HG02840 (cell line): ENCODE measurements around the gene CDK15.

Experiments
- ATAC-seq: cut with Tn5 transposase; IDR thresholded peaks from one replicate; pipeline ENCODE4 v1.9.1; 2021; ENCODE audit warnings: mild to moderate bottlenecking, moderate library complexity, moderate number of reproducible peaks; ENCODE audit not compliant: unreplicated experiment, low FRiP score

The CDK15 gene

DNA sequence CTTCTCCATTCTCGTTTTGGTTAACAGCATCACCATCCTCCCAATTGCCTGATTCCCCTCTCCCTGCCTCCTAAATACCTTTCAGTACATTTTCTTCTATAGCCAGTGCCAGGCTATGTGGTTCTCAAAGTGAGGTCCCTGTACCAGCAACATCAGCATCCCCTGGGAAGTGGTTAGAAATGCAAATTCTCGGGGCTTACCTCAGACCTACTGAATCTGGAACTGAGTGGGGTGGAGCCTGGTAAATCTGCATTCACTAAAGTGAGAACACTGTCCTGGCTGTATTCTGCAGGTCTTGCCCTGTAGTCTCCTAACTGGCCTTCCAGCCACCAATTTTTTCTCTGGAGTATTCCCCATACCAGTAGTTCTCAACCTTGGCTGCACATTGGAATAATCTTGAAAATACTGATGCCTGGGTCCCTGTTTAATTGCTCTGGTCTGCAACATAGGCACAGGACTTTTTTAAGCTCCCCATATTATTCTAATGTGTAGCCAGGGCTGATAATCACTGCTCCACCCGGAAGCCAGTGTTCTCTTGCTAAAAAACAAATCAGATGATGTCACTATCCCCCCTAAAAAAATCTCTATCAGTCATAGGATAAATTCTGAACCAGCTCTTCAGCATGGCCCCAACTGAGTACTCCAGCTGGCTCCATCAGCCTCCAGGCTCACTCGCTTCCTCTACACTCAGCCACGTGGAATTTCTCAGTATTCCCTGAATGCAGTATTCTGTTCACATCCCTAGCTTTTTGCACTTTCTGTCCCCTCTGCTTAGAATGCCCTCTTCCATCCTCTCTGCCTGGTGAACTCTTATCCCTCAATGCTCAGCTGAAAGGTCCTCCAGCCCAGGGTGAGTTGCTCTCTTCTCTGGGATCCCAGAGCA is 98.4 kb downstream of the CDK15 start:
- peak; percentile 93 for ATAC-seq

GRCh38 chr2:201906777-201907562 is 100.6 kb downstream of the CDK15 start:
- no peak for ATAC-seq

DNA sequence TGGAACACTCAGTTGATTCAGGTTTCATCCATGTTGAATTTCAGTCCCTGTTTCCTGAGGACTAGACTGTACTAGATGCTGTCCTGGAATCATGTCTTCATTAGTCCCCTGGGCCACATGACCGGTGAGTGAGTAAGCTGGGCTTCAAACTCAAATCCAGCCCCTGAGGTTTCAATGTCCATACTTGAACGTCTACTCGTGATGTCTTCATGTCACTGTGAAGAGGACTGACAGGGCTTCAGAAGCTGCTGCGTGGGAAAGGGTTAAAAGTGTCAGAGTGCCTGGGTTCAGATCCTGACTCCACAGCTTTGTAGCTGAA is 101.2 kb downstream of the CDK15 start:
- ATAC-seq, result no peak

DNA sequence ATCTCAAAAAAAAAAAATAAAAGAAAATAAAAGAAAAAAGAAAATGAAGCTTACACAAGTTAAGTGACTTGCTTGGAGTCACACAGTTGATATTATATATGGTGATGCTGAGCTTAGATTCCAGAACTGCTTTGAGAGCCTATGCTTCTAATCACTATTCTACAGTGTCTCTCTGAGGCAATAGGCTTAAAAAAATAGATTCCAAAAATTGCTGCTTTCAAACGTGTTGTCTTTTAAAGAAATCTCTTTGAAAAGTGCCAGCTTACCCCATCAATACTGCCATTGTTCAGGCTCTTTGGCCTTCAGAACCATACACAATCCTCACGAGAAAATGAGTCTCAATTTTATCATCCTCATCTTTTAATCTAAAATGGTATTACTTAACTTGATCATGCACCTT is 102.6 kb downstream of the CDK15 start:
- ATAC-seq, result no peak

DNA sequence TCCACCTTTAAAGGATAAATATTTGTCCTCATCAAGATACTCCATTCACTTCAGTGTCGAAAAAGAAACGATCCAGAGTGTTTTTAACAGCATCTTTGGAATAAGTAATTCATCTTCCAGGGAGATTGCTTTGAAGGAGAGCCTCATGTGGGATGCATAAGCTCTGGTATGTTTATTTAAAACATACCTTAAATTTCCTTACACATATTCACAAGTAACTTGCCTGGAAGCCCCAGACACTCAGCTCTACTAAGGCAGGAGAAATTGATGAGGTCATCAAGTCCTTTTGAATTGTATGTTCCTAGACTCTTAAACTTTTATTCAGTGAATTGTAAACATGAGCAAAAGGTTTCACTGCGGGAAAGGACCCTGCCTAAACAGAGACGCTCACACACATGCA is 103.0 kb downstream of the CDK15 start:
- ATAC-seq, result no peak

DNA sequence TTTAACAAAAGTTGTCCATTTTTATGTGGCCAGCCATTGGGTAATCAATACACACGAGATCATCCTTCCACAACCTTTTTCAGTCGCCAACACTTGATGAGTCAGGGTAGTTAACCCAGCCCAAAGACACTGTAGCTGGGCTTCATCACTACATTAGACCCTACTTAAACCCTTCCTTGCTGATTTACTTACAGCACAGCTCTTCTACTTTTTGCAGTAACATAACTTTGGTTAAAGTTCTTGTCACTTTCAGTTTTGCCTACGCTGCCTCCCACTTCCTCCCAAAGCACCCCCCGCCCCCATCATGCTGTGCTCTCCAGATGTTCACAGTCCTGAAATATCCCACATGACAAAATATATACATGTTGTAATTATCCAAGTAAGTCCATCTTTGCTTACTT is 103.6 kb downstream of the CDK15 start:
- no peak for ATAC-seq

GRCh38 chr2:201911372-201911771 is 105.0 kb downstream of the CDK15 start:
- ATAC-seq, result no peak

GRCh38 chr2:201913201-201913600 is 106.9 kb downstream of the CDK15 start:
- no peak for ATAC-seq

DNA sequence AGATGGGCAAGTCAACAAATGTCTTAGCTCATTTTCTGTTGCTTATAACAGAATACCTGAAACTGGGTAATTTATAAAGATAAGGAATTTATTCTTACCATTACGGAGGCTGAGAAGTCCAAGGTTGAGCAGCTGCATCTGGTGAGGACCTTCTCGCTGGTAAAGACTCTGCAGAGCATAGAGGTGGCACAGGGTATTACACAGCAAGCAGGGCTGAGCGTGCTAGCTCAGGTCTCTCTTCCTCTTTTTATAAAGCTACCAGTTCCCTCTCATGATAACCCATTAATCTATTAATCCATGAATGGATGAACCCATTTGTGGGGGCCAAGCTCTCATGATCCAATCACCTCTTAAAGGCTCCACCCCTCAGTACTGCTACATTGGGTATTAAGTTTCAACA is 109.1 kb downstream of the CDK15 start:
- ATAC-seq, result no peak

DNA sequence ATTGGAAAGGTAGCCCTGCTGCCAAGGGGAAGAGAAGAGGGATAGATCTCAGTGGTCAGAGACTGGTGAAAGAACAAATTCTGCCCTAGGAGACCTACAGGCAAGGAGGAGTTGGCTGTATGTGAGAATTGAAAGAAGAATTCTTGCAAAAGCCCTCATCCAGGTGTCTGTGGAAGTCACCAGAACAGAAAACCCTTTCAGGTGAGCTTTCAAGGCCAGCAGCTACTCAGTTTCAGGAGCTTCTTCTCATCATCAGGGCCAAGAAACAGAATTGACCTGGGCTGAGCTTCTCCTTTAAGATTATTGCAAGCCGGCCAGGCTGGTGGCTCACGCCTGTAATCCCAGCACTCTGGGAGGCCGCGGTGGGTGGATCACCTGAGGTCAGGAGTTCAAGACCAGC is 110.2 kb downstream of the CDK15 start:
- no peak for ATAC-seq

DNA sequence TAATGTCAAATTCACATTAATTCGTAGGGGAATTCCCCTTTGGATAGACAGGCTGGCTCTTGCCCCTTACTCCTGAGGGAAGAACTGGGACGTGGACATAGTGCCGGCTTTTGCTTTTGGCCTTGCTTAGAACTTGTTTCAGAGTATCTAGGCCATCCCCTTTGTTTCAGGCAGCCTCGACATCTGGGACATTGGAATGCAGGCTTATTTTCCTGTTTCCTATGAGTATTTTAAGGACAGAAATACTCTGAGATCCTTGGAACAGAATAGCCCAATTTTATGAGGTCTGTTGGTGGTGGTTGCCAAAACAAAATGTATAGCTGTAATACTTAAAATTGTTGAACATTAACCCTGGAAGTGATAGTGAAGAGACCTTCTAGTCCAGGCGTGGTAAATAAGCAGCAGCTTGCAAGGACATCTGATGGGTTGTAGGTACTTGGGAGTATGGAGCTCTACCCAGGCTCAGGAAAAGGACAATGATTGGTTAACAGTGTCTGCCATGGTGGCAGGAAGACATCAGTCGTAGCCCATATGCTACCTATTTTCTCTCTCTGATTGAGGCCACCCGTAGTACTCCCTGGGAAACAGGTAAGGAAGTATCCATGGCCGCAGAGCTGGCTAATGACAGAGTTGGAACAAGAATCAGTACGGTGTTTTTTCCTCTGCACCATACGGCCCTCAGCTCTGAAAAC is 112.4 kb downstream of the CDK15 start:
- no peak for ATAC-seq

GRCh38 chr2:201919308-201919634 is 112.9 kb downstream of the CDK15 start:
- no peak for ATAC-seq

GRCh38 chr2:201923436-201924328 is 117.3 kb downstream of the CDK15 start:
- ATAC-seq, result no peak

GRCh38 chr2:201924453-201924852 is 118.1 kb downstream of the CDK15 start:
- no peak for ATAC-seq

DNA sequence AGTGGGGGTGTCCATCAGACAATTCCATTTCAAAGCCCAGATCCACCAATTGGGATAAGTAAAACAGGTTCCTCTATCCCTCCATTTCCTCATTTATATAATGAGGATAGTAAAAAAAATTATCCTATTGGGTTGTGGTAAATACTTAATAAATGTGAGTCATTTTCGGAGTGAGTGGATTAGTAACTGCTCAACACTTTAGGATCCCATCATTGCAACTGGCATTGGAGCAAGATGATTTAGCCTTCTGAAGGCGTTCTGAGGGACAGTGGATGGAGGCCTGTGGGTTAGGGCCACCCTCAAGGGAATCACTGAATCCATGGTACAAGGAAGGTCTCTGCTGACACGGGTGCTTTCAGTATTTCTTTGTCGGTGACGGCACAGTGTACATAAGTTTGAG is 118.7 kb downstream of the CDK15 start:
- ATAC-seq, result no peak

DNA sequence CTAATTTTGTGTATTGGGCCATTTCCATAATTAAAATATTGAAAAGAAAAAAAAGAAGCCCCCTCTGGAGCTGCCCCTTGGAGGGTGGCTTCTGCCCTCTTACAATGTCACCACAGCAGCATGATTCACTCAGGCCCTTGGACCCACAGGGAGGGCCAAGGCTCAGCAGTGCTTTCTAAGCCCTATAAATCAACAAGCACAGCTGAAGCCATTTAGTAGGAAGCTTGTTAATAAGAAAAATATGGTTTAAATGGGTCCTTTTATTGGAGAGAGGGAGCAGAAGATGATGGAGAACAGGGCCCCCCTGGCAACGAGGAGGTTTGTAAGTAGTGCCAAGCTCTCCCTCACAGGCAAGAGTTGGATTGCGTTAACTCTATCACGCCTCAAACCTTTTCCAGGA is 119.7 kb downstream of the CDK15 start:
- ATAC-seq, result no peak

DNA sequence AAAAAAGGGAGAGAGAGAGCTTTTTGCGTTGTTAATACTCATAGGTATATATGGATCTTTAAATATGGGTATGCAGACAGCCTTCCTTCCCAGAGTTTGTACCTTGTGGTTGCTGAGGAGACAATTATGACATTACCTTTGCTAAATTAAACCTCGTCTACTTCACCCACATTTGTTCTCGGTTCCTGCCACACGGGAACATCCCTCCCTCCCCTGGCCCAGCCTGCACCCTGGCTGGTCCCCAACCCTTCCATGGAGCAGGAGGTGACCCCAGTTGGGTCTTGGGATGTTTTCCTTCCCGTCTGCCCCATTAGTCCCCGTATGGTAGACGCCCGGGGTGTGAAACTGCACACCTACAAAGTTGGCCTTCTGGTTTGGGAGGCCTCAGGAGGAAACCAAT is 122.0 kb downstream of the CDK15 start:
- no peak for ATAC-seq

DNA sequence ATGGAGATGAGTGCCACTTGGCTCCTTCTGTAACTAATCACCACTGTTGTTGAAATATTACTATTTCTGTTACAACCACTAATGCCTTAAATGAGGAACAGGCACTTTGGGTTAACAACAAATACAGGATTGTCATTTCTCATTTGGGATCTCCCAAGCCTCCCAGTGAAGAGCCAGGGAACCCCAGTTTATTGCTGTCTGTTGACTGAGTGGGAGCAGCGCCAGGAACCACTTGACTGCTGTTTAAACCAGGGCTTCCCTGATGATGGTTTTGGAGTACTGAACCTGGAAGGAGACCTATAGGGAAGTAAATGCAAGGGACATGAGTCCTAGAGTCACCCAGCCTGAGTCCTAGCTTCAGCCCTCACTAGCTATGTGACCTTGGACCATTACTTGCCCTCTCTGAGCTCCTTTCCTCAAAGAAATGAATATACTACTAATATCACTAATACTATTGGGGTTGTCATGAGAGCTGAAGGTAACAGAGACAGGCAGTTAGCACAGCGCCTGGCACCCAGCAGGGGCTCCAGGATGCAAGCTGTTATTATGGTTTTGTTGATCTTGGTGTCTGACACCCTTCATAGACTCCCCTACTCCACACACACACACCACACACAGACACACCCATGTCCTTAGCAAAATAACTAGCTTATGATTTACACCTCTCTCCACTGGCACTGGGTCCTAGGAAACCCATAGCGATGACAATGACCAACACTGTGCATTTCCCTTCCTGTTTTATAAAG is 123.1 kb downstream of the CDK15 start:
- ATAC-seq, result no peak

DNA sequence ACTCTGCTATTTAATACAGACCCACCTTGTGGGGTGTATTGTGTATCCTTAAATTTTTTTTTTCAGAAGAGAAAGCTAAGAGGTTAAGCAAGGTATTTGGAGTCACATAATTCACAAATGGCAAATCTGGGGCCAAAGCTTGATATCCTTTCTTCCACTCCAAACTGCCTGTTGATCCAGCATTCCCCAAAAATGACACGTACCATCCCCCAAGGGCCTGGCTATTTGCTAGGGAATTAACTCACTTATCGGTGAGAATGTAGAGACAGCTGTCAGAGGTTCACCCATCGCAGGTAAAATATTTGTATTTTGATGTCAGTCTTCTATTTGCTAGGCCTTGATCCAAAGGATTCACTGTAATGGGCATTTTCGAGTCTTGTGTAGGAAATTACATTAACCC is 123.7 kb downstream of the CDK15 start:
- ATAC-seq, result no peak

- no peak for ATAC-seq
Measured at GRCh38 chr2:201930831-201931230, 124.5 kb downstream of the CDK15 start.
